Panc1 (cell line): ENCODE data around the gene ATF3. TPM values are rescaled to one million over a fixed set of nuclear protein-coding genes. Genes with fewer than 3 reads are reported as not detected.

Source experiments
- ATAC-seq: fragments of 200-7000 bp; cut with Tn5 transposase; 2 replicates; pipeline ENCODE4 v1.9.1; 2020; ENCODE audit warnings: mild to moderate bottlenecking, moderate library complexity
- BruUV-seq: library from RNA; stranded (reverse); fragments of 400-500 nt; replicated peaks from 2 replicates; lab custom pipeline; 2021; lab: Mats Ljungman, UMichigan
- CTCF ChIA-PET: fragments of 300-600 bp; sonication (Branson Sonifier 250); formaldehyde crosslinking; loops from one replicate; lab custom pipeline; 2022; ENCODE audit warnings: antibody characterized with exemption; lab: Charles Lee
- POLR2A ChIA-PET: fragments of 300-600 bp; sonication (Branson Sonifier 250); formaldehyde crosslinking; loops from one replicate; lab custom pipeline; 2022; ENCODE audit warnings: antibody characterized with exemption; lab: Charles Lee
- DNase-seq: peaks from one replicate; pipeline ENCODE4 v3.0.0-alpha.2; 2010; ENCODE audit warnings: low read depth, low spot score
- H3K27ac ChIP-seq: 2 replicates; pipeline ENCODE4 v1.5.1; 2011; ENCODE audit warnings: mild to moderate bottlenecking, low read length, inconsistent platforms
- H3K27me3 ChIP-seq: fragments of 200-500 bp; sonication (Bioruptor generic); 2 replicates; pipeline ENCODE4 v1.6.0; 2014; ENCODE audit warnings: low read length, inconsistent platforms; ENCODE audit not compliant: control insufficient read depth, insufficient read depth
- H3K36me3 ChIP-seq: fragments of 200-500 bp; sonication (Bioruptor generic); 2 replicates; pipeline ENCODE4 v1.5.1; 2014; ENCODE audit warnings: inconsistent platforms, mild to moderate bottlenecking, low read length, moderate library complexity; ENCODE audit not compliant: control insufficient read depth, insufficient read depth
- H3K4me1 ChIP-seq: 2 replicates; pipeline ENCODE4 v1.5.1; 2011; ENCODE audit warnings: inconsistent platforms, mild to moderate bottlenecking, low read length, moderate library complexity; ENCODE audit not compliant: control insufficient read depth, insufficient read depth
- H3K4me3 ChIP-seq, 2 experiments: 2 replicates each; pipeline ENCODE4 v1.5.1; 2011 to 2012; ENCODE audit warnings: low read depth in 2 of 2, low read length in 2 of 2, mild to moderate bottlenecking in 2 of 2, inconsistent platforms in 1 of 2, moderate library complexity in 1 of 2
- H3K9me3 ChIP-seq: fragments of 200-500 bp; sonication (Bioruptor generic); 2 replicates; pipeline ENCODE4 v1.5.1; 2014; ENCODE audit warnings: low read depth, mild to moderate bottlenecking, inconsistent platforms, low read length, moderate library complexity; ENCODE audit not compliant: control insufficient read depth, insufficient read depth
- POLR2AphosphoS5 ChIP-seq: IDR thresholded peaks from 2 replicates; pipeline ENCODE4 v1.6.1; 2012; ENCODE audit warnings: mild to moderate bottlenecking, low read depth, low read length, moderate library complexity
- SIN3A ChIP-seq: IDR thresholded peaks from 2 replicates; pipeline ENCODE4 v1.6.1; 2012; ENCODE audit warnings: low read depth, mild to moderate bottlenecking, low read length, moderate library complexity, borderline replicate concordance; ENCODE audit not compliant: insufficient read depth
- TCF7L2 ChIP-seq: IDR thresholded peaks from 2 replicates; pipeline ENCODE4 v1.6.1; 2011; ENCODE audit warnings: mild to moderate bottlenecking, low read depth, low read length, inconsistent platforms
- in situ Hi-C: cut with HindIII; loops from 2 replicates; pipeline ENCODE4 v1.10.0; 2016; ENCODE audit warnings: low sequenced_read_pairs, low pct_unique_long_range_greater_than_20kb
- intact Hi-C: fragments of 100-400 bp; cut with micrococcal nuclease; formaldehyde crosslinking; loops from one replicate; pipeline ENCODE4 v1.10.0; 2022; ENCODE audit not compliant: unreplicated experiment
- total RNA-seq: library from RNA; stranded (reverse); gene quantifications from one replicate; pipeline ENCODE4 v1.2.1, GENCODE V29; 2021; ENCODE audit not compliant: unreplicated experiment
- TF ChIP-seq, protein P1 (sequence below): fragments of 450-650 bp; IDR thresholded peaks from 2 replicates; pipeline ENCODE4 v1.5.1; 2017; ENCODE audit warnings: mild to moderate bottlenecking
- TF ChIP-seq, protein P2 (sequence below), 2 experiments: IDR thresholded peaks; 2 replicates each; pipeline ENCODE4 v1.6.1; 2011 to 2012; ENCODE audit warnings: low read depth in 2 of 2, control low read depth in 1 of 2, low read length in 1 of 2, mild to moderate bottlenecking in 1 of 2, moderate library complexity in 1 of 2; ENCODE audit not compliant: insufficient read depth in 1 of 2

Gene ATF3
- total RNA-seq, 1 experiment from 2014 or later, result 13.3 TPM

GRCh38 chr1:212600980-212601379 is 7.6 kb upstream of the ATF3 start:
- DNase-seq, result no peak
- no peak overlapping the region for H3K27ac ChIP-seq
- H3K36me3 ChIP-seq, result no peaks in the 10 kb centered on the region
- ATAC-seq, result no peak
- peaks cover 43% of the 10 kb centered on the region for H3K27me3 ChIP-seq
- H3K9me3 ChIP-seq, result no peaks in the 10 kb centered on the region
- POLR2A ChIA-PET, result interaction anchor here (0.7 kb wide), 1 partner anchor 9 kb away, joined by 9 read pairs; no protein-coding TSS in a partner anchor
- in situ Hi-C loops, result no loop called here
- TF ChIP-seq, protein P1, sequence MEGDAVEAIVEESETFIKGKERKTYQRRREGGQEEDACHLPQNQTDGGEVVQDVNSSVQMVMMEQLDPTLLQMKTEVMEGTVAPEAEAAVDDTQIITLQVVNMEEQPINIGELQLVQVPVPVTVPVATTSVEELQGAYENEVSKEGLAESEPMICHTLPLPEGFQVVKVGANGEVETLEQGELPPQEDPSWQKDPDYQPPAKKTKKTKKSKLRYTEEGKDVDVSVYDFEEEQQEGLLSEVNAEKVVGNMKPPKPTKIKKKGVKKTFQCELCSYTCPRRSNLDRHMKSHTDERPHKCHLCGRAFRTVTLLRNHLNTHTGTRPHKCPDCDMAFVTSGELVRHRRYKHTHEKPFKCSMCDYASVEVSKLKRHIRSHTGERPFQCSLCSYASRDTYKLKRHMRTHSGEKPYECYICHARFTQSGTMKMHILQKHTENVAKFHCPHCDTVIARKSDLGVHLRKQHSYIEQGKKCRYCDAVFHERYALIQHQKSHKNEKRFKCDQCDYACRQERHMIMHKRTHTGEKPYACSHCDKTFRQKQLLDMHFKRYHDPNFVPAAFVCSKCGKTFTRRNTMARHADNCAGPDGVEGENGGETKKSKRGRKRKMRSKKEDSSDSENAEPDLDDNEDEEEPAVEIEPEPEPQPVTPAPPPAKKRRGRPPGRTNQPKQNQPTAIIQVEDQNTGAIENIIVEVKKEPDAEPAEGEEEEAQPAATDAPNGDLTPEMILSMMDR, result no peak
- TF ChIP-seq, protein P2, sequence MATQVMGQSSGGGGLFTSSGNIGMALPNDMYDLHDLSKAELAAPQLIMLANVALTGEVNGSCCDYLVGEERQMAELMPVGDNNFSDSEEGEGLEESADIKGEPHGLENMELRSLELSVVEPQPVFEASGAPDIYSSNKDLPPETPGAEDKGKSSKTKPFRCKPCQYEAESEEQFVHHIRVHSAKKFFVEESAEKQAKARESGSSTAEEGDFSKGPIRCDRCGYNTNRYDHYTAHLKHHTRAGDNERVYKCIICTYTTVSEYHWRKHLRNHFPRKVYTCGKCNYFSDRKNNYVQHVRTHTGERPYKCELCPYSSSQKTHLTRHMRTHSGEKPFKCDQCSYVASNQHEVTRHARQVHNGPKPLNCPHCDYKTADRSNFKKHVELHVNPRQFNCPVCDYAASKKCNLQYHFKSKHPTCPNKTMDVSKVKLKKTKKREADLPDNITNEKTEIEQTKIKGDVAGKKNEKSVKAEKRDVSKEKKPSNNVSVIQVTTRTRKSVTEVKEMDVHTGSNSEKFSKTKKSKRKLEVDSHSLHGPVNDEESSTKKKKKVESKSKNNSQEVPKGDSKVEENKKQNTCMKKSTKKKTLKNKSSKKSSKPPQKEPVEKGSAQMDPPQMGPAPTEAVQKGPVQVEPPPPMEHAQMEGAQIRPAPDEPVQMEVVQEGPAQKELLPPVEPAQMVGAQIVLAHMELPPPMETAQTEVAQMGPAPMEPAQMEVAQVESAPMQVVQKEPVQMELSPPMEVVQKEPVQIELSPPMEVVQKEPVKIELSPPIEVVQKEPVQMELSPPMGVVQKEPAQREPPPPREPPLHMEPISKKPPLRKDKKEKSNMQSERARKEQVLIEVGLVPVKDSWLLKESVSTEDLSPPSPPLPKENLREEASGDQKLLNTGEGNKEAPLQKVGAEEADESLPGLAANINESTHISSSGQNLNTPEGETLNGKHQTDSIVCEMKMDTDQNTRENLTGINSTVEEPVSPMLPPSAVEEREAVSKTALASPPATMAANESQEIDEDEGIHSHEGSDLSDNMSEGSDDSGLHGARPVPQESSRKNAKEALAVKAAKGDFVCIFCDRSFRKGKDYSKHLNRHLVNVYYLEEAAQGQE (IDR thresholded peaks at IDR 0.05; ENCODE audit: insufficient read depth in 1 of 2, low read depth in 2 of 2, low read length in 1 of 2), result no peak
- TF ChIP-seq POLR2AphosphoS5 (no peak), SIN3A (no peak), TCF7L2 (no peak)
- CTCF ChIA-PET, result no interaction called here
- H3K4me3 ChIP-seq, result no peak overlapping the region
- peaks cover 9% of the 10 kb centered on the region for H3K4me1 ChIP-seq
- intact Hi-C loops, result no loop called here
- no TSS peak for BruUV-seq

DNA sequence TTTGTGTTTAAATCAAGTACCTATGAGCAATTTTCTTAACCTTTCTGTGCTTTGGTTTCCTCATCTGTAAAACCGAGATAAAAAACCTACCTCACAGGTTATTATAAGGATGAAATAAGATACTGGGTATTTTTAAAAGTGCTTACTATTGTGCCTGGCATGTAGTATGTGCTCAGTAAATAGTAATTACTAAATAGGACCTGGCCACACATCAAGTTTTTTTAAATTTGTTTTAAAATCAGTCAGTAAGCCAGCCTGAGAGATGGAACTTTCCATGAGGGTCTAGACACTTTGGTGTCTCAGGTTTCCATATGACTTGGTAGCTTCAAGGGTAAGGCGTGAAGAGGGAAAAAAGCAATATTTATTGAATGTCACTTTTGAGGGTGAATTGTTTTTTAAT is 7.0 kb upstream of the ATF3 start:
- no peaks in the 10 kb centered on the region for H3K9me3 ChIP-seq
- ChIA-PET CTCF (no interaction called here), POLR2A (no interaction called here)
- no TSS peak for BruUV-seq
- intact Hi-C loops, result no loop called here
- ATAC-seq, result no peak
- DNase-seq, result no peak
- no peak overlapping the region for H3K27ac ChIP-seq
- TF ChIP-seq, protein P2 (IDR thresholded peaks at IDR 0.05; ENCODE audit: insufficient read depth in 1 of 2, low read depth in 2 of 2, low read length in 1 of 2), result no peak
- TF ChIP-seq, protein P1, result no peak
- TF ChIP-seq SIN3A (no peak), TCF7L2 (no peak), POLR2AphosphoS5 (no peak)
- no peaks in the 10 kb centered on the region for H3K36me3 ChIP-seq
- no peak overlapping the region for H3K4me3 ChIP-seq
- peaks cover 10% of the 10 kb centered on the region for H3K4me1 ChIP-seq
- in situ Hi-C loops, result no loop called here
- H3K27me3 ChIP-seq, result peaks cover 48% of the 10 kb centered on the region
